GM23338 (cell line): ENCODE data around the gene CASTOR2. TPM values are rescaled to one million over a fixed set of nuclear protein-coding genes. Genes with fewer than 3 reads are reported as not detected.
A peak's percentile ranks its signal among the peaks of the same experiment; 100 is the strongest.

ENCODE experiments used
- ATAC-seq: fragments of 200-7000 bp; cut with Tn5 transposase; 3 replicates; pipeline ENCODE4 v1.9.1; 2020
- DNase-seq: peaks from one replicate; pipeline ENCODE4 v3.0.0-alpha.2; 2015; ENCODE audit warnings: low spot score
- H2AFZ ChIP-seq: fragments of 200-600 bp; sonication (generic); 2 replicates; pipeline ENCODE4 v1.8.0; 2016; ENCODE audit warnings: antibody characterized with exemption, mild to moderate bottlenecking, moderate library complexity
- H3F3A ChIP-seq: fragments of 200-600 bp; sonication (generic); replicated peaks from 2 replicates; pipeline ENCODE4 v1.8.0; 2017; ENCODE audit warnings: antibody characterized with exemption, mixed run types, low read depth
- H3K27ac ChIP-seq: fragments of 200-600 bp; sonication (generic); 2 replicates; pipeline ENCODE4 v1.6.1; 2016; ENCODE audit warnings: low read depth
- H3K27me3 ChIP-seq: fragments of 200-600 bp; sonication (generic); 2 replicates; pipeline ENCODE4 v1.8.0; 2016; ENCODE audit warnings: mild to moderate bottlenecking, mixed run types, moderate library complexity; ENCODE audit not compliant: insufficient read depth
- H3K36me3 ChIP-seq: fragments of 200-600 bp; sonication (generic); 2 replicates; pipeline ENCODE4 v1.8.0; 2016; ENCODE audit warnings: mild to moderate bottlenecking; ENCODE audit not compliant: insufficient read depth
- H3K4me1 ChIP-seq: fragments of 200-600 bp; sonication (generic); 2 replicates; pipeline ENCODE4 v1.8.0; 2016; ENCODE audit warnings: mild to moderate bottlenecking, moderate library complexity; ENCODE audit not compliant: insufficient read depth
- H3K4me2 ChIP-seq: fragments of 200-600 bp; sonication (generic); 2 replicates; pipeline ENCODE4 v1.7.1; 2017; ENCODE audit warnings: mixed run types
- H3K4me3 ChIP-seq: fragments of 200-600 bp; sonication (generic); 2 replicates; pipeline ENCODE4 v1.6.1; 2016; ENCODE audit warnings: mixed run types
- H3K79me2 ChIP-seq: fragments of 200-600 bp; sonication (generic); replicated peaks from 2 replicates; pipeline ENCODE4 v1.8.0; 2017; ENCODE audit warnings: mild to moderate bottlenecking; ENCODE audit not compliant: insufficient read depth
- H3K9me2 ChIP-seq: fragments of 200-600 bp; sonication (generic); 2 replicates; pipeline ENCODE4 v1.8.0; 2017; ENCODE audit not compliant: insufficient read depth
- H4K20me1 ChIP-seq: fragments of 200-600 bp; sonication (generic); replicated peaks from 2 replicates; pipeline ENCODE4 v1.8.0; 2017; ENCODE audit warnings: mild to moderate bottlenecking; ENCODE audit not compliant: insufficient read depth
- H3K27ac Mint-ChIP-seq: 2 replicates; pipeline ENCODE4 v1.8.0; 2020; ENCODE audit warnings: inconsistent platforms, mild to moderate bottlenecking, moderate library complexity, mixed read lengths
- H3K27me3 Mint-ChIP-seq: 3 replicates; pipeline ENCODE4 v1.8.0; 2022; ENCODE audit warnings: low read depth, mild to moderate bottlenecking, moderate library complexity, mixed read lengths, inconsistent platforms; ENCODE audit not compliant: insufficient read depth, poor library complexity
- H3K36me3 Mint-ChIP-seq: 3 replicates; pipeline ENCODE4 v1.8.0; 2021; ENCODE audit warnings: low read depth, mild to moderate bottlenecking, inconsistent platforms, moderate library complexity, mixed read lengths
- H3K4me1 Mint-ChIP-seq: 3 replicates; pipeline ENCODE4 v1.8.0; 2020; ENCODE audit warnings: mild to moderate bottlenecking, inconsistent platforms, mixed read lengths
- H3K4me3 Mint-ChIP-seq: 3 replicates; pipeline ENCODE4 v1.8.0; 2021; ENCODE audit warnings: moderate library complexity, mild to moderate bottlenecking, inconsistent platforms, mixed read lengths
- H3K9me3 Mint-ChIP-seq: 3 replicates; pipeline ENCODE4 v1.8.0; 2020; ENCODE audit warnings: moderate library complexity, mild to moderate bottlenecking, inconsistent platforms, mixed read lengths
- CREB1 ChIP-seq: fragments of 250-450 bp; sonication (Bioruptor Pico); IDR thresholded peaks from 2 replicates; pipeline ENCODE4 v1.5.0; 2020; ENCODE audit warnings: low read depth, mild to moderate bottlenecking, moderate library complexity
- JUNB ChIP-seq: IDR thresholded peaks from one replicate; pipeline ENCODE4 v1.6.1; 2016; ENCODE audit warnings: antibody characterized with exemption; ENCODE audit not compliant: unreplicated experiment
- STAT1 ChIP-seq: IDR thresholded peaks from one replicate; pipeline ENCODE4 v1.6.1; 2016; ENCODE audit warnings: antibody characterized with exemption; ENCODE audit not compliant: unreplicated experiment
- ZNF462 ChIP-seq: fragments of 250-450 bp; sonication (Bioruptor Pico); IDR thresholded peaks from 2 replicates; pipeline ENCODE4 v1.5.0; 2020; ENCODE audit warnings: mild to moderate bottlenecking, moderate library complexity
- polyA plus RNA-seq: library from polyadenylated mRNA; unstranded; fragments of >200 nt; fragmentation: Nextera tagmentation; extraction: Ambion mirVana; gene quantifications from 2 replicates; pipeline ENCODE4 v1.2.1, GENCODE V29; 2016
- total RNA-seq: library from RNA; depleted of rRNA; stranded (reverse); fragments of >200 nt; shearing (Covaris generic); gene quantifications from 2 replicates; pipeline ENCODE4 v1.2.3, GENCODE V29; 2014
- TF ChIP-seq, protein P1 (sequence below), 2 experiments: fragments of 200-600 bp in 1 of 2; sonication (generic) in 1 of 2; conservative IDR thresholded peaks; 2 replicates each; pipeline versions ENCODE4 v1.5.1 to v1.6.1; 2016 to 2017; ENCODE audit warnings: antibody characterized with exemption in 2 of 2, low read depth in 2 of 2, mild to moderate bottlenecking in 2 of 2, moderate library complexity in 1 of 2
- TF ChIP-seq, protein P2 (sequence below): IDR thresholded peaks from 2 replicates; pipeline ENCODE4 v1.6.1; 2016; ENCODE audit warnings: antibody characterized with exemption
- TF ChIP-seq, protein P3 (sequence below): IDR thresholded peaks from one replicate; pipeline ENCODE4 v1.6.1; 2018; ENCODE audit warnings: antibody characterized with exemption; ENCODE audit not compliant: unreplicated experiment

CASTOR2 gene
- total and polyA plus RNA-seq, 2 experiments from 2014 or later = 3.2 to 35.7 TPM

GRCh38 chr7:75055155-75055554 is 90.7 kb downstream of the CASTOR2 start (continued):
- no peak for TF ChIP-seq ZNF462 (CRISPR knock-in tag)
- TF ChIP-seq JUNB = no peak
- TF ChIP-seq, protein P1, sequence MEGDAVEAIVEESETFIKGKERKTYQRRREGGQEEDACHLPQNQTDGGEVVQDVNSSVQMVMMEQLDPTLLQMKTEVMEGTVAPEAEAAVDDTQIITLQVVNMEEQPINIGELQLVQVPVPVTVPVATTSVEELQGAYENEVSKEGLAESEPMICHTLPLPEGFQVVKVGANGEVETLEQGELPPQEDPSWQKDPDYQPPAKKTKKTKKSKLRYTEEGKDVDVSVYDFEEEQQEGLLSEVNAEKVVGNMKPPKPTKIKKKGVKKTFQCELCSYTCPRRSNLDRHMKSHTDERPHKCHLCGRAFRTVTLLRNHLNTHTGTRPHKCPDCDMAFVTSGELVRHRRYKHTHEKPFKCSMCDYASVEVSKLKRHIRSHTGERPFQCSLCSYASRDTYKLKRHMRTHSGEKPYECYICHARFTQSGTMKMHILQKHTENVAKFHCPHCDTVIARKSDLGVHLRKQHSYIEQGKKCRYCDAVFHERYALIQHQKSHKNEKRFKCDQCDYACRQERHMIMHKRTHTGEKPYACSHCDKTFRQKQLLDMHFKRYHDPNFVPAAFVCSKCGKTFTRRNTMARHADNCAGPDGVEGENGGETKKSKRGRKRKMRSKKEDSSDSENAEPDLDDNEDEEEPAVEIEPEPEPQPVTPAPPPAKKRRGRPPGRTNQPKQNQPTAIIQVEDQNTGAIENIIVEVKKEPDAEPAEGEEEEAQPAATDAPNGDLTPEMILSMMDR (conservative IDR thresholded peaks at IDR 0.05; ENCODE audit: low read depth in 2 of 2) = no peak

GRCh38 chr7:75055830-75056772 is 91.6 kb downstream of the CASTOR2 start:
- H3K36me3 ChIP-seq = peaks cover 18% of the 10 kb centered on the region; the same call in 1 of the 2 replicates
- H4K20me1 ChIP-seq = no peaks in the 10 kb centered on the region
- no peak overlapping the region for H3K4me3 ChIP-seq
- no peak overlapping the region for H3K4me3 Mint-ChIP-seq
- H3K27ac Mint-ChIP-seq = peak overlapping the region; percentile 62; the same call in 1 of the 2 replicates
- H3K9me3 Mint-ChIP-seq = no peaks in the 10 kb centered on the region
- H3K4me2 ChIP-seq = no peak overlapping the region
- no peaks in the 10 kb centered on the region for H3K27me3 ChIP-seq
- H3K27ac ChIP-seq = no peak overlapping the region
- no peaks in the 10 kb centered on the region for H3F3A ChIP-seq
- ATAC-seq = no peak
- DNase-seq = no peak
- H3K4me1 ChIP-seq = no peaks in the 10 kb centered on the region
- H3K4me1 Mint-ChIP-seq = no peaks in the 10 kb centered on the region
- no peaks in the 10 kb centered on the region for H3K9me2 ChIP-seq
- peaks cover 5% of the 10 kb centered on the region for H3K27me3 Mint-ChIP-seq
- peaks cover 84% of the 10 kb centered on the region for H3K36me3 Mint-ChIP-seq
- no peaks in the 10 kb centered on the region for H3K79me2 ChIP-seq
- H2AFZ ChIP-seq = no peak overlapping the region
- TF ChIP-seq, protein P2, sequence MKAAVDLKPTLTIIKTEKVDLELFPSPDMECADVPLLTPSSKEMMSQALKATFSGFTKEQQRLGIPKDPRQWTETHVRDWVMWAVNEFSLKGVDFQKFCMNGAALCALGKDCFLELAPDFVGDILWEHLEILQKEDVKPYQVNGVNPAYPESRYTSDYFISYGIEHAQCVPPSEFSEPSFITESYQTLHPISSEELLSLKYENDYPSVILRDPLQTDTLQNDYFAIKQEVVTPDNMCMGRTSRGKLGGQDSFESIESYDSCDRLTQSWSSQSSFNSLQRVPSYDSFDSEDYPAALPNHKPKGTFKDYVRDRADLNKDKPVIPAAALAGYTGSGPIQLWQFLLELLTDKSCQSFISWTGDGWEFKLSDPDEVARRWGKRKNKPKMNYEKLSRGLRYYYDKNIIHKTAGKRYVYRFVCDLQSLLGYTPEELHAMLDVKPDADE = no peak
- TF ChIP-seq, protein P3, sequence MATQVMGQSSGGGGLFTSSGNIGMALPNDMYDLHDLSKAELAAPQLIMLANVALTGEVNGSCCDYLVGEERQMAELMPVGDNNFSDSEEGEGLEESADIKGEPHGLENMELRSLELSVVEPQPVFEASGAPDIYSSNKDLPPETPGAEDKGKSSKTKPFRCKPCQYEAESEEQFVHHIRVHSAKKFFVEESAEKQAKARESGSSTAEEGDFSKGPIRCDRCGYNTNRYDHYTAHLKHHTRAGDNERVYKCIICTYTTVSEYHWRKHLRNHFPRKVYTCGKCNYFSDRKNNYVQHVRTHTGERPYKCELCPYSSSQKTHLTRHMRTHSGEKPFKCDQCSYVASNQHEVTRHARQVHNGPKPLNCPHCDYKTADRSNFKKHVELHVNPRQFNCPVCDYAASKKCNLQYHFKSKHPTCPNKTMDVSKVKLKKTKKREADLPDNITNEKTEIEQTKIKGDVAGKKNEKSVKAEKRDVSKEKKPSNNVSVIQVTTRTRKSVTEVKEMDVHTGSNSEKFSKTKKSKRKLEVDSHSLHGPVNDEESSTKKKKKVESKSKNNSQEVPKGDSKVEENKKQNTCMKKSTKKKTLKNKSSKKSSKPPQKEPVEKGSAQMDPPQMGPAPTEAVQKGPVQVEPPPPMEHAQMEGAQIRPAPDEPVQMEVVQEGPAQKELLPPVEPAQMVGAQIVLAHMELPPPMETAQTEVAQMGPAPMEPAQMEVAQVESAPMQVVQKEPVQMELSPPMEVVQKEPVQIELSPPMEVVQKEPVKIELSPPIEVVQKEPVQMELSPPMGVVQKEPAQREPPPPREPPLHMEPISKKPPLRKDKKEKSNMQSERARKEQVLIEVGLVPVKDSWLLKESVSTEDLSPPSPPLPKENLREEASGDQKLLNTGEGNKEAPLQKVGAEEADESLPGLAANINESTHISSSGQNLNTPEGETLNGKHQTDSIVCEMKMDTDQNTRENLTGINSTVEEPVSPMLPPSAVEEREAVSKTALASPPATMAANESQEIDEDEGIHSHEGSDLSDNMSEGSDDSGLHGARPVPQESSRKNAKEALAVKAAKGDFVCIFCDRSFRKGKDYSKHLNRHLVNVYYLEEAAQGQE = no peak
- TF ChIP-seq CREB1 = no peak
- TF ChIP-seq, protein P1 (conservative IDR thresholded peaks at IDR 0.05; ENCODE audit: low read depth in 2 of 2) = no peak
- no peak for TF ChIP-seq JUNB
- no peak for TF ChIP-seq STAT1
